ENCODE data around the gene RP2.

RP2 gene

DNA sequence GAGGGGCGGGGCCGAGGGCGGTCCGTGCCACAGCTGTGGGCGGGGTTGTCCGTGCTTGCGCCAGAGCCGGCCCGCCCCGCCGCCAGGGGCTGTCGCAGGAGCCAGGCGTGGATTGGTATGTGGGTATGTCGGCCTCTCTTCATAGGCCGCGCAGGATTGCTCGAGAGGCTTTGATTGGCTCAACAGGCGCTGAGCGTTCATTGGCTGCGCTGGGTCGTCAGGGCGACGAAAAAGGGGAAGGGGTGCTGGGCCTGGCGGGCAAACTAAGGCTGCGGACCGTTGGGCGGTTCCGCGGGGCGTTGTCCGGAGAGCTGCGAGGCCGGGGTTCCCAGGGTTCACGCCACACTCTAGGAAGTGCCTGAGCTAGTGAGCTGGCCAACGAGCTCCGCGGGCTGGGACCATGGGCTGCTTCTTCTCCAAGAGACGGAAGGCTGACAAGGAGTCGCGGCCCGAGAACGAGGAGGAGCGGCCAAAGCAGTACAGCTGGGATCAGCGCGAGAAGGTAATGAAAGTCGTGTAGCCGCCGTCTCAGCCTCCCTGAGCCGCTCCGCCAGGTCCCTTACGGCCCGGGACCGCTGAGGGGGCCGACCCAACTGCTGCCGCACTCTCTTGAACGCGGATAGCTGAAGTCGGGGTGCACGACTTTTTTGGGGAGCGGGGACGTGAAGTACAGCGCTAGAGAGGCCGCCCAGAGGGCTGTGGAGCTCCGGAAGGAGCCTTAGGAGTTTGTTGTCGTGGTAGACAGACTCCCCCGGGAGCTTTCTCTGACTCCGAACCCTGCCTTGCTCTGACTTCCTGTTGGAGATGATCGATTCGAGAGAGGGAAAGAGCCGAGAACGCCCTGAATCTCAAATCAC is at the start of gene RP2:
Gene RP2, plus strand, starts transcription at position 343 of the 857 bp plus-strand sequence. Its CDS starts 58 bp downstream, at position 401.
- peak; percentile 95 for DNase-seq

GRCh38 chrX:46788902-46789301 is 47.9 kb upstream of the RP2 start:
- no peak for DNase-seq

GRCh38 chrX:46791927-46792809 is 44.7 kb upstream of the RP2 start:
- DNase-seq, result peak; percentile 33

GRCh38 chrX:46792810-46793188 is 44.0 kb upstream of the RP2 start:
- peak; percentile 16 for DNase-seq

GRCh38 chrX:46793386-46794143 is 43.3 kb upstream of the RP2 start:
- DNase-seq, result no peak

- peak; percentile 73 for DNase-seq
Observed at GRCh38 chrX:46796574-46797191, 40.2 kb upstream of the RP2 start.

- peak; percentile 31 for DNase-seq
Observed at GRCh38 chrX:46803140-46803539, 33.7 kb upstream of the RP2 start.

- no peak for DNase-seq
Observed at GRCh38 chrX:46805270-46805669, 31.6 kb upstream of the RP2 start.

GRCh38 chrX:46811121-46811520 is 25.7 kb upstream of the RP2 start:
- DNase-seq, result no peak

DNA sequence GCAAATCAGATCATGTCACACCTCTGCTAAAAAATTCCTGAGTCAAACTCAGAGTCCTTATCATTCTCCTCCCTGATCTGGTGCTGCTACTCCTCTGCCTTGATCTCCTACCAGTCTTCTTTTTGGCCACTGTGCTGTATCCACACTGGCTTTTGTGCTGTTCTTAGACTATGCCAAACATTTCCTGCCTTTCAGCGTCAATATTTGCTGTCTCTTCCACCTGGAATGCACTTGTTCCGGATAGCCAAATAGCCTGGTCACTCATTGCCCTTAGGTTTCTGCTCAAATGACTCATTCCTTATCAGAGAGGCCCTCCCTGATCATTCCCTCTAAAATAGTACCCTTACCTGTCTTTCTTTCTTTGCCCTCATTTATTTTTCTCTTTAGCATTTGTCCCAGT is 24.4 kb upstream of the RP2 start:
- DNase-seq, result no peak

DNA sequence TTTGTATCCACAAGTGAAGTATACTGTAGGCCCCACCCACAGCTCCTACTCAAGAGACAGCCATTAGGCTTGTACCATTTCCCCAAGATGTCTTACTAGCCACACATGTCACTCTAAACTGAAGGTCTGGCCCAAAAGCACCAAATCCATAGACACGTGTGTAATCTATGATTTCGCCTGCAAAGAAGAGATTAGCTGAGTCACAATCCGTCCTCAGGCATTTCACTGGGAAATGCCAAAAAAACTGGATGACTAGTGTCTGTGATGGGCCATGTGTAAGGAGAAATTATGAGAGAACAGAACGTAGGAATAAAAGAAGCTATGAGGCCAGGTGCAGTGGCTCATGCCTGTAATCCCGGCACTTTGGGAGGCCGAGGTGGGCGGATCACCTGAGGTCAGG is 21.9 kb upstream of the RP2 start:
- DNase-seq, result no peak

DNA sequence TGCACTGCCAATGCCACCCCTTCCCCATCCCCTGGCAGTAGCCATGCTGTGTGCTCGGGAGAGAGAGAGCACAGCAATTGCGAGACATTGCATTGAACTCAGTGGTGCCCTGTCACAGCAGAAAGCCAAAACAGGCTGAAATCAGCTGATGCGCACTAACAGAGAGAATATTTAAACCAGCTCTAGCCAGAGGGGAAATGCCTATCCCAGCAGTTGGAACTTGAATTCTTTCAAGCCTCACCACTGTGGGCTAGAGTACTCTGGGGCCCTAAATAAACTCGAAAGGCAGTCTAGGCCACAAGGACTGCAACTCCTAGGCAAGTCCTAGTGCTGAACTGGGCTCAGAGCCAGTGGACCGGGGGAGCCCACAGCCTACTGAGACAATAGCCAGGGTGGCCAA is 17.7 kb upstream of the RP2 start:
- DNase-seq, result no peak

- no peak for DNase-seq
Observed at GRCh38 chrX:46820391-46821100, 16.3 kb upstream of the RP2 start.

GRCh38 chrX:46823481-46823880 is 13.4 kb upstream of the RP2 start:
- DNase-seq, result no peak

DNA sequence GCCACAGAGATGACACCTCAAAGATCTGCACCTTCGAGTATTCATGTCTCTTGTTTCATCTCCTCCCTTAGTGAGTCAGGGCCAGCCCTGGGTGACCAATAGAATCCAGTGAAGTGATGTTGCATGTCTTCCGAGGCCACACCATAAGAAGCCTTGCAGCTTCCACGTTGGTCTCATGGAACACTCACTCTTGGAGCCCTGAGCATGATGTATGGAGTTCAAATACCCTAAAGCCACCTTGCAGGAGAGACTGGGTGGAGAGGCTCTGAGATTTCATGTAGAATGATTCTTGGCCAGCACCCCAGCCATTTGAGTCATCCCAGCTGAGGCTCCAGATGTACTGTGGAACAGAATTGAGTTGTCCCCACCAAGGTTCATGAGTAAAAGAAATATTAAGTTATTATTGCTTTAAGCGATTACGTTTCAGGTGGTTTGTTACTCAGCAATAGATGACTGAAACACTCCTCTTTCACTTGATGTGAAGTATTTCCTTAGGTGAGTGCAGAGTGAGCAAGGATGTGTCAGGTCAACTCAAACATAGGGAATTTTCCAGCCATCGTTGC is 5.0 kb upstream of the RP2 start:
- DNase-seq, result no peak

GRCh38 chrX:46837558-46838485 is 979 bp downstream of the RP2 start:
- peak; percentile 38 for DNase-seq

- no peak for DNase-seq
Observed at GRCh38 chrX:46838486-46838870, 1.6 kb downstream of the RP2 start.

DNA sequence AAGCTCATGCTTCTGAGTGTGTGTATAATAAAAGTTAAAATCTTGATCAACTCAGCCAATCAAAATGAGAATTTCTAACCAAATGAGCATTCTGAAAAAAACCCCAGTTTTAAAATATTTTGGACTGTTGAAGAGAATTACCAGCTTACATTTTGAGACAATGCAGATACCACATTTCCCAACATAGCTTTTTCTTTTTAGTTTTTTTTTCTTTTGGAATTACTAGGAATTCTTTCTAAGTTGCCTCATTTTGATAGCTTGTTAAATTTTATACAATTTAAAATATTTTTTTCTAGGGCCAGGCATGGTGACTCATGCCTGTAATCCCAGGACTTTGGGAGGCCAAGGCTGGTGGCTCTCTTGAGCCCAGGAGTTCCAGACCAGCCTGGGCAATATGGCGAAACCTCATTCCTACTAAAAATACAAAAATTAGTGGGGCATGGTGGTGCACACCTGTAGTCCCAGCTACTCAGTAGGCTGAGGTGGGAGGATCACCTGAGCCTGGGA is 2.2 kb downstream of the RP2 start:
- no peak for DNase-seq

DNA sequence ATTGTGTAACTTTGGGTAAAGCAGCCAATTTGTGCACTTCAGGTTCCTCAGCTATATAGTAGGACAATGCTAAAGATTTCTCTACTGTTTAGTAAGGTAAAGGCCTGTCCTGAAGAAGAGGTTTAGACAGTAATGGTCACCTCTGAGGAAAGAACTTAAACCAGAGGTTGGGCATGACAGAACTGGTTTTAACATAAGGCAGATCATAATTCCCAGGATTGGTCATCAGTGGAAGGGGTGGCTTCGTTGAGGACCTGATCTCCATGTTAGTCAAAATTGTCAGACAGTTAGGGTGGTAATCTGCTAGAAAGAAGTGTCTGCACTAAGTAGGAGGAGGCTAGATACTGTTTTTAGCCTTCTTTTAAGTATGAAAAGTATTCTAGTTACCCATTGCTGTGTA is 4.1 kb downstream of the RP2 start:
- DNase-seq, result no peak

DNA sequence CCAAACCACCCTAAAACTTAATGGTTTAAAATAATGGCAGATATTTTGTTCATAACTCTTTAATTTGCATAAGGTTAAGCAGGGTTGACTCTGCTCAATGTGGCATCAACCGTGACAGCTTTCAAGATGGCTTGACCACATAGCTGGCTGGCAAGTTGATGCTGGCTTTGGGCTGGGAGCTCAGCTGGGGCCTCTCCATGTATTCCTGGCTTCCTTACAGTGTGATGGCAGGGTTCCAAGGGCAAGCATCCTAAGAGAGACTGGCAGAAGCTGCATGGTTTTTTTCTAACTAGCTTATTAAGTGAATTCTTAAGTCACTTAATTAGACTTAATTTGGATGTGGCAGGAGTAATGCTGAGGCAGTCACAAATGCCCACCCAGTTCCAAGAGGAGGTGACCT is 4.5 kb downstream of the RP2 start:
- no peak for DNase-seq

Data from hematopoietic multipotent progenitor cell treated with erythropoietin and hydrocortisone succinate and interleukin-3 and kit ligand, for 8 days (in vitro differentiated cells).